IPS-NIHi7 (cell line): Measurements from ENCODE around the gene PTPRK.
A peak's percentile ranks its signal among the peaks of the same experiment; 100 is the strongest.
"Not testable (repeated sequence)": the region's sequence is repeated elsewhere in the genome, so short reads cannot be mapped to it uniquely, and the experiment has no call there.

Experiments used
- DNase-seq: peaks from one replicate; pipeline ENCODE4 v3.0.0; 2012; ENCODE audit warnings: mixed read lengths; ENCODE audit errors: extremely low spot score

Gene PTPRK

DNA sequence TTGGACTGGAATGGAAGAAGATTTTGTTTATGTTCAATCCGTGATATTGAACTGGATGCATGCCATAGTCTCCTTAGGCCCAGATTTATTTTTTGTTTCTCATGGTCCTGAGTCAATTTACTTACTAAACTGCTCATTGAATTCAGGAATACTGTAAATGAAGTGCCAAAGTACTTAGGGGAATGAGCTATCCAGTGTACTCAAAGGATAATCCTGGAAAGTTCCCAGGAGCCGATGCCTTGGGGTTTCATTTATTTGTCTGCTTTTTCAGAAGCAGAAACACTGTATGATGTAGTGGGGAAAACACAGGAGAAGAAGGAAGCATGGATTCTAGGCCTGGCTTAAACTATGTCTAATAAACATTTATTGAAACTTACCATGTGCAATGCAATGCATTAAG lies 563.4 kb downstream of the PTPRK start:
- DNase-seq = no peak

DNA sequence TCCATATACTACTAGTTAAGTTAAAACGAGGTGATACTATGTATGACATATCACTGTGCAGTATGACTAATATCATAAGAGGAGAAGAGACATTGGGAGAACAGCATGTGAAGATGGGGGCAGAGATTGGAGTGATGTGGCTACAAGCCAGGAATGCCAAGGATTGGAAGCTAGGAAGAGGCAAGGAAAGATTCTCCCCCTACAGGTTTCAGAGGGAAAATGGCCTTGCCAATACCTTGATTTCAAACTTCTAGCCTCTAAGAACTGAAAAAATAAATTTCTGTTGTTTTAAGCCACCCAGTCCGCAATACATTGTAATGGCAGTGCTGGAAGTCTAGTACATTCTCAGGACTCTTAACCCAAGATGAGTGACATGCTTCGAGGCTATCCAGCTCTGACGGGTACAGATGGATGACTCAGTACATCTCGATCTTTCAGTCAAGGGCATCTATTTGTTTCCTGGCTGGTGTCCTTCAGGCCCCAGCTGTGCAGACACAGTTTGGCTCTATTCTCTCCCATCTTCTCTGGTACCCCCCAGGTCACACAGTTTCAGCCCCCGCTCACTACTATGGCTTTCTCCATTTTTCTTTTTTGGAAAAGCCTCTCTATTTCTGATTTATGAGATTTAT lies 564.0 kb downstream of the PTPRK start:
- peak; percentile 29 for DNase-seq

DNA sequence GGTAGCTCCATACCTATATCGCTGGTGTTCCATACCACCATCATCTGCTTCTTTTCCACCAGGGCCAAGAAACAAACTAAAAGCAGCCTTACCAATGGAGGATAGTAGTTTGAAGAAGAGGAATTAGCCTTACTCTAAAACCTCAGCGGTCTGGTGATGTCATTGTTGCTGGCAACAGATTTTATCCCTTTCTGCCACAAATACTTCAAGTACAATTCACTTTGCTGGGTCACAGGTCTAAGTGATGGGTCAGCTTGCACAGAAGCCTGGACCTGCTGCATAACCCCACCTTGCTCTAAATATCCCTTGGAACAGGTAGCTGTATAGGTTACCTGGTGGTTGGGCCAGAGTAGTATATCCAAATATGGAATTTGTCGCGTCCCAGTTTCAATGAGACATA lies 566.3 kb downstream of the PTPRK start:
- no peak for DNase-seq

DNA sequence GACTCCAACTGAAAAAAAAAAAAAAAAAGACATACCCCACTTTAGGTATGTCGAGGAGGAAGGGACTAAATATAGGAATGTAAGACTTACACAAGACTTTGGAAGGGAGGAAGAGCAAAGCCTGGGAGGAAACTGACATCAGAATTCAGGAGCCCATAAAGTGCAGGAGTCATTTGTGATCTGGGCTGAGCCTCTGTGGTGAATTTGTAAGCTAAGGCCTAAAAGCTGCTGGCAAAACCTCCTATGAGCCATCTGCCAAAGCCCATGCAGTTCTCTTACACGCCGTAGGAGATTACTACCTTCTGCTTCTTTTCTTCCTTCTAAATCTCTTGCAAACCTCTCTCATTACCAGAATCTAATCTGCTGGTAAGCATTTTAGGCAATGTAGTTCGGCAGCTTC lies 567.6 kb downstream of the PTPRK start:
- DNase-seq = no peak

DNA sequence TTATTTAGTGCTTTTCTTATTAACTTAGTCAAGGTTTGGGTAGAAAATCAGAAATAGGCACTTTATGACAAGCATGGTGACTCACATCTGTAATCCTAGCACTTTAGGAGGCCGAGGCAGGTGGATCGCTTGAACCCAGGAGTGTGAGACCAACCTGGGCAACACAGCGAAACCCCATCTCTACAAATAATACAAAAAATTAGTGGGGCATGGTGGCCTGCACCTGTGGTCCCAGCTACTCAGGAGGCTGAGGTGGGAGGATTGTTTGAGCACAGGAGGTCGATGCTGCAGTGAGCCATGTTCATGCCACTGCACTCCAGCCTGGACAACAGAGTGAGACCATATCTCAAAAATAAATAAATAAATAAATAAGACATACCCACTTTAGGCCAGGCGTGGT lies 568.2 kb downstream of the PTPRK start:
- no peak for DNase-seq

DNA sequence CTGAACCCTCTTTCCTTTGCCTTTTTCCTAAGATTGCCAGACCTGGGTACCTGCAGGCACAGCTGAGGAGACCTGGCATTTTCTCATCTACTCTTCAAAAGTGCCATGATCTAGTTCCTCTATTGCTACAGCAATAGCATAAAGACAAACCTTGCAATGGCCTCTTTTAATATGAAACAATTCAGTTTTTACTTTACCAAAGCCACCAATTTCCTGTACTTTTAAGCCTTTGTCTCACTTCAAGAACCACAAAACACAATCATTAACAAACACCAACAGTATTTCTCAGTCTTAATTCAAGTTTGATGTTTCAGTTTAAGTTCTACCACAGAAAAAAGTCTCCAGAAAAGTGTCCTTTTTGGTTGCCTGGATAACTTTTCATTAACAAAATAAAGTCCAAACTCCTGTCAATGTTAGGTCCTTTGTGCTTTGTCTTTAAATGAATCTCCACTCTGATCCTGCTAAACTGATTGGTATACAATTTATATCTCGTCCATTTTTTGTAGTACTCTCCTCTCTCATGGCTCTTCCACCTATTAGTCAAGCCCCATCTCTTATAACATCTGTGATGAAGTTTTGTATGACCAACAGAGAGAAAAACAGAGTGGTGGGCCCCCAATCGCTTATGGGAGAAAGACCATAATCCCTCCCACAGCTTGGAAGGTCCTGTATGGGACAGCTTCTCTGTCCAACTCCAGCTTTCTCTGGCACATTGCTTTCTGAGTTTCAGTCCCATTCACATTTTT lies 569.1 kb downstream of the PTPRK start:
- DNase-seq = no peak

DNA sequence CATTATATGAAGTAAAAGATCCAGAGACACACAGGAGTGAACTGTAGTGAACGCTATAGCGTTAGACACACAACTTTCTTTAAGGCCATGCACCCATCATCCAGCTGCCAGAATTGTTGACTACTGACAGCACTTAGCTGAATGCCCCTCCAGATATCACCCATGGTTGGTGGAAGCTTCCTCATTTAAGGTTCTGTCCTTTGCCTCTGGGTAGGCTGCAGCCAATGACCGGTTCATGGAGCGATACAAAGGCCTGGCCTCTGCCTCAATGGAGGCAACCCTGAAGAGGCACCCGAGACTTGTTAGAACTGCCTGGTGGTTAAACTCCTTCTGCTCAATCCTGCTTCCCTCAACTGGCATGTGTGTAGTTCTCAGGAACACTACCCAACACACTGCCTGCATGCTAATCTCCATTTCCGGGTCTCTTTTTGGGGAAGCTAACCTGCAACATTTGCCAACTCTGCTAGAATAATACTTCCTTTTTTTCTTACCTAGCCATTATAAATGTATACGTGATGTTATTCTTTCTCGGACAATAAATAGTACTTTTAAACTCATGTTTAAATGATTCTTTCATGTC lies 569.7 kb downstream of the PTPRK start:
- no peak for DNase-seq

DNA sequence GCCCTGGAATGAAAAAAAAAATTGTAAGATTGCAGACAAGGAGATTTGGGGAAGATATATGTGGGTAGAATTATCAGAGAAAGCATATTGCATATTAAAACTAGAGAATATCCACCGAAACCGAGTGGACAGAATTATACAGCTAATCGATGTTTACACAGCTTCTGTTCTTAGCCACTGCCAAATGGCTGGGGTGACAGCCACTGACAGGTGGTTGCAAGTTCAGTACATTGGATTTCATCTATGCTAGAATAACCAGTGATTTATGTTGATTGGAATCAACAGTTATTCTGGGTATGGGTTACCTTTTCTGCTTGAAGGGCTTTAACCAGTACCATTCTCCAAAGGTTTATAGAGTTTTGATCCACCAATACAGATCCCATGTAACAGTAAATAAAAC lies 571.1 kb downstream of the PTPRK start:
- DNase-seq = no peak

DNA sequence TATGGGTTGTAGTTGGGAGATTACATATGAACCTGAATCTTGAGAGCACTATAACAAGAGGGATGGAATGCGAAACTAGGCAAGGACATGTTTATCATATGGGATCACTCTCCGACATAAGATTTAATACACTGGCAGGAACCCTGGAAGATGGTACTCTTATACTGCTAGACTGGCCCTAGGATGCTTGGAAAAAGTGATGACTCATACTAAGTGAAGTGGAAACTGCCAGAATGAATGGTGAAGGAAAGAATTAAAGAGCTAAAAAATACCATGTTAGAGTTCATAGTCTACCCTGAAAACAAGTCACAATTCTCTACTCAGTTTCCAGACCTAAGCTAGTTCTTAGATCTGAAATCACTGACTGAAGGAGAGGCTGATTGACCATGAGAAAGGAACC lies 574.0 kb downstream of the PTPRK start:
- no peak for DNase-seq

DNA sequence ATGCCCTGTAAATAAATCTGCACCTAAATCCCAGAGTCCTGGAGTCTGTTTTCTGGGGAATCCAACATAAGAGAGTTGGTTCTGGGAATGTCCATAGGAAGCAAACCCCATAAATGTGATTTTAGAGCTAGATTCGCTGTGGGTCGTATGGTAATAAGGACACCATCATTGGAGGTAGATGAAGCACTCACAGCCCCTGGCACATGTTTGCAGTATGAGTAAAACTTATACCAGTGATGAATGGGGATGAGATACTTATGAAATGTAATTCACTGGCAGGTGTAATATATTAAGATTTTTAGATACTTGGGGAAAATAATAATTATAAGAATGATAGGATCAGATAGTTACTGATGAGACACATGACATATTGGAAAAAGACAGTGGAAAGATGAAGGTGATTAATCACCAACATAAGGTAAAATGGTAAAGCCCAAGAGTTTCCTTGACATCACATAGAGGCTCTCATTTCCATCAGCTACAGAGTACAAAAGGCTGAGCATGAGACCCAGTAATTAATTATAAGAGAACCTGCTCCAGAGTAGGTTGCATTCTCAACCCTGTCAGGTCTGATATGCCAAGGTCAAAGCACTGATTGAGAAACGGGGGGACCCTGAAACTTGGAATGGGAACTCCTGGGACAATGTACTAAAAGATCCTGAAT lies 574.8 kb downstream of the PTPRK start:
- DNase-seq = no peak

DNA sequence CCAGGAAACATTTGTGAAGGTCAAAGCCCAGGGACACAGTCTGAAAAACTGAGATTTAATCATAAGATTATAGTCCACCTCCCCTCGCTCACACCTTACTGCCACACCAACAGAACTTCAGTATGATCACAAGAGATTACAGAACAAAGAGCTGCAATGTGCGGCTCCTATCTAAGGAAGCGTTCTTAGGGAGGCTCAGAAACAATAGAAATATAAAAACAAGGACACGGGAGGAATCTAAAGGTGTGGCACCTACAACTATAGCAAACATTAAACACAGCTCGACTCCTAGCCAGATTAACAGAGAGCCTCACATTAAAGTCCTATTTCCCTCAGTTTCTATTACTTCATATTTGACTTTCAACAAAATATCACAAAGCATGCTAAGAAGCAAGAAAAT lies 579.2 kb downstream of the PTPRK start:
- no peak for DNase-seq

DNA sequence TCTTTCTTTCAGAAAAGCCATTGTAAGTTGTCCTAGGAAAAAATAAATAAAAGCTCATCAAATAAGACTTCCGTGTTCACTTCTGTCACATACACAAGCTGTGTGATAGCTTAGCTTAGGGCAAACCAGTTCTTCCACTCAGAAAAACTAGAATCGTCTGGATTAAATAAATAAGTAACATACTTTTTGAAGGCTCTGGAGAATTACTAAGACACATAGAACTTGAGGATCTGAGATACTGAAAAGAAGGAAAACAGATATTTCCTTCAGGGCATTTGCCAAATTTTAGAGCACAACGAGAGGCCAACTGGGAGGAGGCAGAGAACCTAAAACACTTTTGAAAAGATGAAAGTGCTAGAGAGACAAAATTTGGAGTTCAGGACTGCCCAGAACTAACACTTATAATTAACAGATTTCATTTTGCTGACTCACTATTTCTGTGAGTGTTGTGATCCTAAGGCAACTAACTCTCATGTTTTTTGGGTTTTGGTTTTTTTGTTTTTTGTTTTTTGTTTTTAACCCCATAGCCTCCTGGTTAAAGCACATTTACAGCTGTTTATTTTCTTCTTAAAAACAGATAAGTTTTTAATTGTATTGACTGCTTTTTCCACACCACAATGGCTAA lies 580.8 kb downstream of the PTPRK start:
- no peak for DNase-seq

DNA sequence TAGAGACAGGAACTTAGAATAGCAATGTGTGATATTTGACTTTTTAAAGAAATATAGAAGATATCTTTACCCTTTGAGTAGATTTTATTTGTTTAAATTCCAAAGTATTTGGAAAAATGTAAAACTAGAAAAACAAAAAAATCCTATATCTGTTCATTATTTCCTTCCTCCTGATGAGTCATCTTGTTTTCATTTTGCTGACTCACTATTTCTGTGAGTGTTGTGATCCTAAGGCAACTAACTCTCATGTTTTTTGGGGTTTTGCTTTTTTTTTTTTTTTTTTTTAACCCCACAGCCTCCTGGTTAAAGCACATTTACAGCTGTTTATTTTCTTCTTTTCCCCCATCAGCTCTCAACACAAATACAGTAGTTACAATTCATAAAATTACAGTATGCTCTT lies 581.7 kb downstream of the PTPRK start:
- DNase-seq = no peak

DNA sequence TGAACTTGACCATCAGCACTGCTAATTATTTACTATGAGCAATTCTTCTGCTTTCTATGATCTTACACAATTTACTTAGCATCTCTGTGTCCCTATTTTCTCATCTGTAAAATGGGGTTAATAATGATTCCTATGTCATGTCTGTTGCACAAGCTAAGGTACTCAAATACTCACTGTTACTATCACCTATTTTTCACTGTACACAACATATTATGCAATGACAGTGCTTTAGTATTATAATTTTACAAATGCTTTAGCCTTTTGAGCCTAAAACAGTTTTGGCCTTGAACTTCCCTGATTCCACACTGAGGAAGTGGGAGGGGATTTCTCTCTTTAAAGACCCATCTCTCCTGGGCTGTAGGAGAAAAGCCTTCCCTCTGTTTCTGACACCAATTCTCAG lies 582.7 kb downstream of the PTPRK start:
- no peak for DNase-seq

DNA sequence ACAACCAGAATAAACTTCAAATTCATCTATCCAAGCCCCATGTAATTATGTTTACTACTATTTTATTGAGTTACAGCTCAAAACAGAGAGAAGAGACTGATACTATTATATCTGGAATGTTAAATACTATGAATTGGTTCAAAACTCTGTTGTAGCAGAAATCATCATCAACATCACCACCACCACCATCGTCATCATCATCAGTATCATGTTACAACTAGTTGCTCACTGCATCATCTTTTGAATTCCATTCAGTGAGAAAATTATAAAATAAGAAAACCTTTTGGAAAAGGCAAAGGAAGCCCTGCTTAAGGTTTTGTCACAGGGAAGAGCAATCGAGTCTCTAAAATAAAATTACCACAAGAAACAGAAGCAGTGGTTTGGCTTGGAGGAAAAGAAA lies 583.3 kb downstream of the PTPRK start:
- DNase-seq = no peak

DNA sequence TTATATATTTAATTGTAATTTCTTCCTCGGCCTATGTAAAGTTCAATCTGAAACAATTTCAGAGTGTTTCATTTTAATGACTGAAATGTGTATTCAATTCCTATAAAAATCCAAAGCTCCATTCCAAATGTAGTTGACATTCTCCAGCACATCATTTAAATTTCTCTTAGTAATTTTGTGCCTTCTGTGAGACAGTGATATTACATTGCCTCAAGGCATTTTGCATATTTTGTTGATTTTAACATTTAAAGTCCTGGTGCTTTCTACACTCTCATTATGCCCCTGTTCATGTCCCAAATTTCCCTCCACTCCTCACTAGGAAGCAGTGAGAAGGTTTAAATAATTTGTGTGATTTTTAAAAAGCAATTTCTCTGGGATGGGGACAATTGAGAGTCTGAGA lies 585.4 kb downstream of the PTPRK start:
- DNase-seq = no peak

DNA sequence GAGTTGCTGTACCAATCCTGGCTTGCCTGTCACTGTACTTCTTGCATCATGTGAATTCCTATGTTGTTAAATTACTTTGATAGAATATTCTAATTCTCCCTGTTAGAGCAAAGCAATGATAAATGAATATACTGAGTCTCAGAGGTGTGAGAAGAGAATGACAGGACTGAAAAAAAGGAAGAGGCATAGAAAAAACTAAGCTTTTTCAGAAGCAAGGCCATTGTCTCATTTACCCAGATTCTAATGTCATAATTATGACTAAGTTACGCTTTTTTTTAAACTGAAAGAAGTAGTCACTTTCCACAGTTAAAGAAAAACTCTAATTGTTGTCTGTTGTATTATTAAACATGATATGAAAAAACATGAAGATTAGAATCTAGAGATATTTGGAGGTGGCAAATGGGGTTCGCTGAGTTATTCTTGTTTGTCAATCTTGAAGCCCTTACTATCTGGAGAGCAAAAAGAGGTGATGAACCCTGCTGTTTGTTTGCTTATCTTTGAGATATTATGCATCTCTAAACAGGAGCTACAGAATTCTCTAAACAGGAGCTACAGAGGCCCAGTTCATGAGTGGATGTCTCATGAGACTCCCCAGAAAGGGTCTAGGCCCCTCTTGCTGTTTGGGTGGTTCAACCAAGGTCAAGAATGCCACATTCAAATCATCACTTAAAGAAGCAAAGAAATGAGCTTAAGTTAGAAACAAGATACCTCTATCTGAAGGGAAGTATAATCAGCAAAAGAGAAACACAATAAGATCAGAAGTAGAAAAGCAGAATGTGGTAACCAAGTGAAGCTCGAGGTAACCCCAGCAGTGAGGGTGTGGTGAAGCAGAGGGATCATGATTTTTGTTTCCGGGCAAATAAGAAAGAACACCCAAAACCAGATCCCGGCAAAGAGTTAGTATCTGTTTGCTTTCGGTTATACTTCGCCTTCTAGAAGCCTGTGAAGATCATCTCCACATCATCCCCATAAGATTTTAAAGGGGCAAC lies 586.3 kb downstream of the PTPRK start:
- DNase-seq = no peak

DNA sequence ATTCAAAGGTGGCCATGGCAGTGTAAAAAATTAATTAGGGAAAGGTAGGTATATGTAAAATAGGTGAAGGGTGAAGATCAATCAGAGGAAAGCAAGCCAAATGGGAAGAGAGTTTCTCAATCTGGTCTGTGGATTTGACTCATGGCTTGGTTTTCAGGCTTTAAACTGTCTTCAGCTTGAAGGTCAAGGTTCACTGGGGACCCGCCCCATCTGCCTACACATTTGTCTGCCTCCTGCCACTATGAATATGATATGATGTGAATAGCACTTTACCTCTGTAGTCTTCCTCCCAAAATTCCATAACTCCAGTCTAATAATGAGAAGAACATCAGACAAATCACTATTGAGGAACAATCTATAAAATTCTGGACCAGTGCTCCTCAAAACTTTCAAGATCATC lies 587.3 kb downstream of the PTPRK start:
- no peak for DNase-seq

DNA sequence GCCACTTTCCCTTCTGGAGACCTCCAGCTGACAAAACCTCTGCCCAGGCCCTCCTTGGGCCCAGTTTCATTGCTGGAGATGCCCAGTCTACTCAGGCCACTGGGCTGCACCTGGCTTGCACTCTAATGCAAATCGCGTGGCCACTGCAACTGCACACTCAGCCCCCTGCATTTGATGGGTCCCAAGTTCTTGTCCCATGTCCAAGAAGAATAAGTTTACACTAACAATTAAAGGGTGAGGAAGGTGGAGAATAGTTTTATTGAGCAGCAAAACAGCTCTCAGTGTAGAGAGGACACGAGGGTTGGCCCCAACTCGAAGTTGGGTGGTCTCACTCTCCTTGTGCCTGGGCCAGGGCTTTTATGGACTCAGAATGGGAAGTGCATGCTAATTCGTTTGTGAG lies 587.7 kb downstream of the PTPRK start:
- no peak for DNase-seq

DNA sequence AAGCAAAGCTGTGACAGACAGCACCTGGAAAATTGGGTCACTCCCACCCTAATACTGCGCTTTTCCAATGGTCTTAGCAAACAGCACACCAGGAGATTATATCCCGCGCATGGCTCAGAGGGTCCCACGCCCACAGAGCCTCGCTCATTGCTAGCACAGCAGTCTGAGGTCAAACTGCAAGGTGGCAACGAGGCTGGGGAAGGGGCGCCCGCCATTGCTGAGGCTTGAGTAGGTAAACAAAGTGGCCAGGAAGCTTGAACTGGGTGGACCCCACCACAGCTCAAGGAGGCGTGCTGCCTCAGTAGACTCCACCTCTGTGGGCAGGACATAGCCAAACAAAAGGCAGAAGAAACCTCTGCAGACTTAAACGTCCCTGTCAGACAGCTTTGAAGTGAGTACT lies 594.0 kb downstream of the PTPRK start:
- not testable (repeated sequence) for DNase-seq

DNA sequence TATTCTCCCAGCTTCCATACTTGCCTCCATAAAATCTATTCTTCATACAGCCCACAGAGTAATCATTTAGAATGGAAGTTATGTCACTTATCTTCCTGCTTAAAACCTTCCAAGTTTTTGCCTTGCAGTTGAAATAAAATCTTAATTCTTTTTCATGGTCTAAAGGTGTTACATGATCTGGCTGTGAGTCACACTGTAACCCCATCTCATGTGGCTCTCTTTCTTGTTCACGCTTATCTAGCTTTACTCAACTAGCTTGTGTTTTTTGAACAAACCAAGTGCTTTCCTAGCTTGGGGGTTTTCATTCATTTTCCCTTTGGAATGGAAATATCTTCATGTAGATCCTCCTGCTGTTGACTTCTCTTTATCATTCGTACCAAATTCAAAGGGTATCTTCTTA lies 596.0 kb downstream of the PTPRK start:
- DNase-seq = no peak
